SK-N-SH treated with all-trans-retinoic acid at 6 μM for 48 hours (cell line): ENCODE data around the gene CHST14.

ENCODE experiments used
- ATAC-seq: fragments of 200-7000 bp; cut with Tn5 transposase; 3 replicates; pipeline ENCODE4 v1.9.1; 2020; ENCODE audit warnings: mild to moderate bottlenecking, moderate library complexity
- ARNTL ChIP-seq: fragments of 450-650 bp; formaldehyde crosslinking; IDR thresholded peaks from 2 replicates; pipeline ENCODE4 v1.5.0; 2020; ENCODE audit warnings: low read depth, mild to moderate bottlenecking, moderate library complexity, borderline replicate concordance
- BACH2 ChIP-seq: fragments of 250-450 bp; sonication (Bioruptor Pico); IDR thresholded peaks from 2 replicates; pipeline ENCODE4 v1.9.0; 2021; ENCODE audit warnings: mild to moderate bottlenecking, borderline replicate concordance
- CREB5 ChIP-seq: fragments of 250-450 bp; sonication (Bioruptor Pico); IDR thresholded peaks from 2 replicates; pipeline ENCODE4 v1.5.1; 2020; ENCODE audit warnings: low read depth, mild to moderate bottlenecking, moderate library complexity
- CSDC2 ChIP-seq: fragments of 250-450 bp; sonication (Bioruptor Pico); IDR thresholded peaks from 2 replicates; pipeline ENCODE4 v1.5.0; 2020; ENCODE audit warnings: mild to moderate bottlenecking, moderate library complexity
- CSRNP3 ChIP-seq: fragments of 250-450 bp; sonication (Bioruptor Pico); IDR thresholded peaks from 2 replicates; pipeline ENCODE4 v1.5.1; 2021; ENCODE audit warnings: mild to moderate bottlenecking, moderate library complexity
- ESRRG ChIP-seq: fragments of 250-450 bp; sonication (Bioruptor Pico); IDR thresholded peaks from 2 replicates; pipeline ENCODE4 v1.6.1; 2021; ENCODE audit warnings: mild to moderate bottlenecking
- GLIS3 ChIP-seq: fragments of 250-450 bp; sonication (Bioruptor Pico); IDR thresholded peaks from 2 replicates; pipeline ENCODE4 v1.5.0; 2020; ENCODE audit warnings: mild to moderate bottlenecking, moderate library complexity
- ISL1 ChIP-seq: fragments of 250-450 bp; sonication (Bioruptor Pico); IDR thresholded peaks from 2 replicates; pipeline ENCODE4 v2.1.2; 2022; ENCODE audit warnings: mild to moderate bottlenecking, moderate library complexity
- OSR1 ChIP-seq: fragments of 250-450 bp; sonication (Bioruptor Pico); IDR thresholded peaks from 2 replicates; pipeline ENCODE4 v1.8.0; 2022; ENCODE audit warnings: moderate library complexity, mild to moderate bottlenecking, inconsistent platforms
- PATZ1 ChIP-seq: fragments of 250-450 bp; sonication (Bioruptor Pico); IDR thresholded peaks from 2 replicates; pipeline ENCODE4 v1.8.0; 2020; ENCODE audit warnings: mild to moderate bottlenecking, moderate library complexity, borderline replicate concordance
- POU6F1 ChIP-seq: fragments of 250-450 bp; sonication (Bioruptor Pico); IDR thresholded peaks from 2 replicates; pipeline ENCODE4 v1.8.0; 2021; ENCODE audit warnings: low read depth, mild to moderate bottlenecking, moderate library complexity, borderline replicate concordance
- PPARA ChIP-seq: fragments of 250-450 bp; sonication (Bioruptor Pico); IDR thresholded peaks from 2 replicates; pipeline ENCODE4 v1.5.0; 2020; ENCODE audit warnings: mild to moderate bottlenecking, borderline replicate concordance
- RARB ChIP-seq: fragments of 250-450 bp; sonication (Bioruptor Pico); IDR thresholded peaks from 2 replicates; pipeline ENCODE4 v1.8.0; 2021; ENCODE audit warnings: mild to moderate bottlenecking, moderate library complexity
- SNAI2 ChIP-seq: fragments of 250-450 bp; sonication (Bioruptor Pico); IDR thresholded peaks from 2 replicates; pipeline ENCODE4 v1.5.0; 2020; ENCODE audit warnings: mild to moderate bottlenecking, moderate library complexity
- TCF4 ChIP-seq: fragments of 250-450 bp; sonication (Bioruptor Pico); IDR thresholded peaks from 2 replicates; pipeline ENCODE4 v1.8.0; 2021; ENCODE audit warnings: mild to moderate bottlenecking, moderate library complexity, borderline replicate concordance
- TOX ChIP-seq: fragments of 250-450 bp; sonication (Bioruptor Pico); IDR thresholded peaks from 2 replicates; pipeline ENCODE4 v1.8.0; 2021; ENCODE audit warnings: mild to moderate bottlenecking, moderate library complexity, borderline replicate concordance
- TSHZ2 ChIP-seq: fragments of 250-450 bp; sonication (Bioruptor Pico); IDR thresholded peaks from 2 replicates; pipeline ENCODE4 v1.5.0; 2020; ENCODE audit warnings: mild to moderate bottlenecking, moderate library complexity
- ZC3H10 ChIP-seq: fragments of 250-450 bp; sonication (Bioruptor Pico); IDR thresholded peaks from 2 replicates; pipeline ENCODE4 v1.5.1; 2021; ENCODE audit warnings: mild to moderate bottlenecking, moderate library complexity
- ZFP3 ChIP-seq: fragments of 250-450 bp; sonication (Bioruptor Pico); IDR thresholded peaks from 2 replicates; pipeline ENCODE4 v1.5.0; 2020; ENCODE audit warnings: mild to moderate bottlenecking, moderate library complexity
- ZFP30 ChIP-seq: fragments of 450-650 bp; formaldehyde crosslinking; IDR thresholded peaks from 2 replicates; pipeline ENCODE4 v1.5.0; 2022; ENCODE audit warnings: mild to moderate bottlenecking, moderate library complexity
- ZNF565 ChIP-seq: fragments of 450-650 bp; formaldehyde crosslinking; conservative IDR thresholded peaks from 2 replicates; pipeline ENCODE4 v1.5.0; 2020; ENCODE audit warnings: low read depth, mild to moderate bottlenecking, moderate library complexity
- ZNF70 ChIP-seq: fragments of 450-650 bp; formaldehyde crosslinking; IDR thresholded peaks from 2 replicates; pipeline ENCODE4 v1.5.0; 2020; ENCODE audit warnings: mild to moderate bottlenecking, moderate library complexity
- ZNF8 ChIP-seq: fragments of 450-650 bp; formaldehyde crosslinking; IDR thresholded peaks from 2 replicates; pipeline ENCODE4 v1.5.0; 2020; ENCODE audit warnings: mild to moderate bottlenecking, moderate library complexity

Gene CHST14

GRCh38 chr15:40448354-40448753 is 22.4 kb upstream of the CHST14 start:
- TF ChIP-seq CREB5 (CRISPR knock-in tag) = no peak
- no peak for TF ChIP-seq POU6F1 (CRISPR knock-in tag)
- no peak for TF ChIP-seq BACH2
- no peak for TF ChIP-seq ISL1 (CRISPR knock-in tag)
- TF ChIP-seq TCF4 = no peak
- no peak for TF ChIP-seq TSHZ2 (CRISPR knock-in tag)
- TF ChIP-seq OSR1 (CRISPR knock-in tag) = no peak
- no peak for TF ChIP-seq ZC3H10 (CRISPR knock-in tag)
- TF ChIP-seq ZNF70 (CRISPR knock-in tag) = no peak
- no peak for ATAC-seq

GRCh38 chr15:40449275-40449674 is 21.5 kb upstream of the CHST14 start:
- TF ChIP-seq SNAI2 (no peak), ZC3H10 (CRISPR knock-in tag) (no peak), ZFP30 (no peak), PATZ1 (CRISPR knock-in tag) (no peak), GLIS3 (no peak), PPARA (CRISPR knock-in tag) (no peak), ZFP3 (CRISPR knock-in tag) (no peak), POU6F1 (CRISPR knock-in tag) (no peak), ESRRG (CRISPR knock-in tag) (no peak), ISL1 (CRISPR knock-in tag) (no peak), BACH2 (no peak), ZNF565 (CRISPR knock-in tag) (no peak), ZNF70 (CRISPR knock-in tag) (no peak)
- ATAC-seq = peak; percentile 61

- no peak for ATAC-seq
- TF ChIP-seq CSDC2 (CRISPR knock-in tag) (no peak), SNAI2 (no peak), TOX (CRISPR knock-in tag) (no peak), ARNTL (CRISPR knock-in tag) (no peak), CSRNP3 (no peak), POU6F1 (CRISPR knock-in tag) (no peak), ZC3H10 (CRISPR knock-in tag) (no peak), RARB (CRISPR knock-in tag) (no peak), ZNF565 (CRISPR knock-in tag) (no peak), ESRRG (CRISPR knock-in tag) (no peak), ZNF70 (CRISPR knock-in tag) (no peak), BACH2 (no peak), ZFP30 (no peak), ZNF8 (CRISPR knock-in tag) (no peak), ISL1 (CRISPR knock-in tag) (no peak), TCF4 (no peak), OSR1 (CRISPR knock-in tag) (no peak)
Observed at GRCh38 chr15:40450047-40450446, 20.7 kb upstream of the CHST14 start.
